ENCODE results near the gene SRRM1. TPM values are rescaled to one million over a fixed set of nuclear protein-coding genes. Genes with fewer than 3 reads are reported as not detected.

SRRM1 gene
- total and polyA plus RNA-seq, 10 of the 15 experiments (the other 5 are each of a cell fraction or from before 2014, with no cell fraction given) = 36.8 to 285 (median 126) TPM

DNA sequence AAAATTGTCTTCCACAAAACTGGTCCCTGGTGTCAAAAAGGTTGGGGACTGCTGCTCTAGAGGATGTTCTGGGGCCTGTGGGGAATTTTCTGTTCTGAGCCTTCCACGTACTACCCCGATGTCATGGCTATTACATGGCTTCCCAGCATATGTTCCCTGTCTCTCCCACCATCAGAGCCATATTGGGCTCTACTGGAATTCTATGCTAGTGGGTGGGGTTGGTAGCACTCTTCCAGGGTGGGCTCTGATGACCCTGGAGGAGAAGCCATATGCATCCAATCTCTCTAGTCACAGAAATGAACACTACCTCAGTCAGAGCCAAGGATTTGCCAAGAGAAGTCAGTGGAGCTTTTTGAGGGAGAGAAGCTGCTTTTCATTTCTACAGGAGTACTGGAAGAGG, 47.9 kb downstream of the SRRM1 start (continued):
- TF ChIP-seq NKRF (conservative IDR thresholded peaks at IDR 0.05) (no peak), MEF2B (IDR thresholded peaks at IDR 0.05; ENCODE audit: partially characterized antibody, poor library complexity, severe bottlenecking) (no peak), HDGF (IDR thresholded peaks at IDR 0.05) (no peak), SUPT20H (IDR thresholded peaks at IDR 0.05; ENCODE audit: borderline replicate concordance, control insufficient read depth, low read depth, low read length) (no peak), FOS (IDR thresholded peaks at IDR 0.05; ENCODE audit: borderline replicate concordance, extremely low read depth, insufficient read length) (no peak), SMARCA5 (IDR thresholded peaks at IDR 0.05) (no peak), RAD51 (IDR thresholded peaks at IDR 0.05) (no peak)

DNA sequence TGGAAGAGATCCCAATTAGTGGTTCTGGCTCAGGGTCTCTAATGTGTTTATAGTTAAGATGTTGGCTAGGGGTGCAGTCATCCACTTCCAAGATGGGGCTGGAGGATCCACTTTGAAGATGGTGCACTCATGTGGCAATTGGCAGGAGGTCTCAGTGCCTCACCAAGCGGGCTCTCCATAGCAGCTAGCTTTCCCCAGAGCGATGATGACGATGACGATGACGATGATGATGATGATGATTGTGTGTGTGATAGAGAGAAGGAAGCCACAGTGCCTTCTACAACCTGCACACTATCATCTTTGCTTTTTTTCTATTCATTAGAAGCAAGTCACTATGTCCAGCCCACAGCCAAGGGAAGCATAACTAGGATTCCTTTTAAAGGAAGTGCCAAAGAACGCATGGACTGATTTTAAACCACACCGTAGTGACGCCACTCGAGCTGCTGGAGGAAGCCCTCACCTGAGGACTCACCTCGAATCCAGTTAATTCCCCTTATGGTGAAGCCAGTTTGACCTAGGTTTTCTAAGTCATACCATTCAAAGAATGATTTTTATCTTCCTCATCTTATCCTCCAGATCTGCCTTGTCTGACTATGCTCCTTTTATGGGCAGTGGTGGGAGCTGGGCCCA, 49.4 kb downstream of the SRRM1 start:
- RAD21 ChIA-PET (ENCODE audit: unreplicated experiment) = interaction anchor here (0.6 to 9.6 kb wide), 3 partner anchors 9 to 135 kb away, joined by 3 to 377 read pairs (median 109); partner anchors contain the start of gene CLIC4
- no peak overlapping the region for H2AFZ ChIP-seq (ENCODE audit: control insufficient read depth, low read depth, low read length)
- H3K36me3 ChIP-seq (ENCODE audit: control insufficient read depth in 2 of 2, insufficient read depth in 2 of 2, low read length in 1 of 2) = no peaks in the 10 kb centered on the region
- CTCF ChIA-PET = interaction anchor here (0.6 to 24.4 kb wide), 5 partner anchors 52 to 1471 kb away, joined by 3 to 655 read pairs (median 4); partner anchors contain the start of gene CLIC4
- no TSS peak for BruUV-seq (replicated peaks)
- in situ Hi-C loops (cut with MboI) = loop anchor here (5.0 kb wide), 1 partner anchor 145 kb away; no protein-coding TSS in a partner anchor
- H3K27ac ChIP-seq (ENCODE audit: control insufficient read depth, insufficient read depth) = no peak overlapping the region
- 85% methylated on average over 10 of the region's 10 CpGs for WGBS (ENCODE audit: insufficient coverage, insufficient replicate concordance, low lambda C conversion rate, missing lambda C conversion rate)
- FAIRE-seq (no peak), ATAC-seq (no peak), DNase-seq (ENCODE audit: low read depth, low spot score) (no peak)
- peaks cover 30% of the 10 kb centered on the region for H3K4me1 ChIP-seq (ENCODE audit: control insufficient read depth, insufficient read depth, low read length)
- H3K4me3 ChIP-seq = no peak overlapping the region
- H3K9ac ChIP-seq (ENCODE audit: control insufficient read depth, insufficient read depth, low read length) = no peak overlapping the region
- H3K9me3 ChIP-seq (replicated peaks; ENCODE audit: control insufficient read depth, insufficient read depth, low read length) = no peaks in the 10 kb centered on the region
- H3K4me2 ChIP-seq (ENCODE audit: control insufficient read depth, insufficient read depth) = no peak overlapping the region
- no peaks in the 10 kb centered on the region for H3K27me3 ChIP-seq (replicated peaks in 1 of 2; ENCODE audit: control insufficient read depth in 2 of 2, insufficient read depth in 2 of 2, low read length in 1 of 2)
- no peaks in the 10 kb centered on the region for H3K79me2 ChIP-seq (ENCODE audit: control insufficient read depth, insufficient read depth, low read length)
- TF ChIP-seq, protein P1, sequence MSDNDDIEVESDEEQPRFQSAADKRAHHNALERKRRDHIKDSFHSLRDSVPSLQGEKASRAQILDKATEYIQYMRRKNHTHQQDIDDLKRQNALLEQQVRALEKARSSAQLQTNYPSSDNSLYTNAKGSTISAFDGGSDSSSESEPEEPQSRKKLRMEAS (IDR thresholded peaks at IDR 0.05; ENCODE audit: low read depth, low read length) = no peak
- TF ChIP-seq, protein P2, sequence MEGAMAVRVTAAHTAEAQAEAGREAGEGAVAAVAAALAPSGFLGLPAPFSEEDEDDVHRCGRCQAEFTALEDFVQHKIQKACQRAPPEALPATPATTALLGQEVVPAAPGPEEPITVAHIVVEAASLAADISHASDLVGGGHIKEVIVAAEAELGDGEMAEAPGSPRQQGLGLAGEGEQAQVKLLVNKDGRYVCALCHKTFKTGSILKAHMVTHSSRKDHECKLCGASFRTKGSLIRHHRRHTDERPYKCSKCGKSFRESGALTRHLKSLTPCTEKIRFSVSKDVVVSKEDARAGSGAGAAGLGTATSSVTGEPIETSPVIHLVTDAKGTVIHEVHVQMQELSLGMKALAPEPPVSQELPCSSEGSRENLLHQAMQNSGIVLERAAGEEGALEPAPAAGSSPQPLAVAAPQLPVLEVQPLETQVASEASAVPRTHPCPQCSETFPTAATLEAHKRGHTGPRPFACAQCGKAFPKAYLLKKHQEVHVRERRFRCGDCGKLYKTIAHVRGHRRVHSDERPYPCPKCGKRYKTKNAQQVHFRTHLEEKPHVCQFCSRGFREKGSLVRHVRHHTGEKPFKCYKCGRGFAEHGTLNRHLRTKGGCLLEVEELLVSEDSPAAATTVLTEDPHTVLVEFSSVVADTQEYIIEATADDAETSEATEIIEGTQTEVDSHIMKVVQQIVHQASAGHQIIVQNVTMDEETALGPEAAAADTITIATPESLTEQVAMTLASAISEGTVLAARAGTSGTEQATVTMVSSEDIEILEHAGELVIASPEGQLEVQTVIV (IDR thresholded peaks at IDR 0.05; ENCODE audit: borderline replicate concordance, partially characterized antibody) = no peak
- TF ChIP-seq RAD51 (IDR thresholded peaks at IDR 0.05) = no peak
- TF ChIP-seq MYC (IDR thresholded peaks at IDR 0.05; ENCODE audit: insufficient read depth, insufficient read length, insufficient replicate concordance, low read length, severe bottlenecking) = no peak
- TF ChIP-seq CEBPB (IDR thresholded peaks at IDR 0.05; ENCODE audit: borderline replicate concordance in 1 of 2, low read depth in 2 of 2, low read length in 2 of 2) = no peak
- TF ChIP-seq CBFB (IDR thresholded peaks at IDR 0.05; ENCODE audit: low read depth) = no peak
- no peak for TF ChIP-seq NRF1 (conservative IDR thresholded peaks at IDR 0.05; ENCODE audit: low read depth, low read length)
- TF ChIP-seq GABPA (IDR thresholded peaks at IDR 0.05; ENCODE audit: low read depth) = no peak
- SMC1A ChIA-PET (ENCODE audit: uncharacterized antibody, unreplicated experiment) = interaction anchor here (3.5 to 8.4 kb wide), 3 partner anchors 52 to 135 kb away, joined by 14 to 412 read pairs (median 92); partner anchors contain the start of gene CLIC4
- H4K20me1 ChIP-seq (ENCODE audit: control insufficient read depth, insufficient read depth) = no peaks in the 10 kb centered on the region
- intact Hi-C loops (cut with micrococcal nuclease; ENCODE audit: unreplicated experiment) = no loop called here
- POLR2A ChIA-PET = interaction anchor here (1.6 to 4.0 kb wide), 2 partner anchors 52 to 135 kb away, joined by 3 to 29 read pairs; partner anchors contain the start of gene CLIC4
